Measurements from ENCODE around the gene VN1R5. TPM values are rescaled to one million over a fixed set of nuclear protein-coding genes. Genes with fewer than 3 reads are reported as not detected.
"Not testable (repeated sequence)": the region's sequence is repeated elsewhere in the genome, so short reads cannot be mapped to it uniquely, and the experiment has no call there.

The VN1R5 gene
- total RNA-seq: not detected in 2 replicates

GRCh38 chr1:247255772-247256171 lies at the start of gene VN1R5:
VN1R5 (plus strand) TSS chr1:247256072.
- DNase-seq (ENCODE audit: low read depth in 2 of 2): not testable (repeated sequence)

GRCh38 chr1:247209396-247209795 lies 46.5 kb upstream of the VN1R5 start:
- DNase-seq (ENCODE audit: low read depth in 2 of 2): no peak

- DNase-seq (ENCODE audit: low read depth in 2 of 2): no peak
Measured at GRCh38 chr1:247210062-247210375, 45.9 kb upstream of the VN1R5 start.

GRCh38 chr1:247210376-247211117 lies 45.3 kb upstream of the VN1R5 start:
- DNase-seq (ENCODE audit: low read depth in 2 of 2): peak; percentile 91 to 95

- DNase-seq (ENCODE audit: low read depth in 2 of 2): no peak
Measured at GRCh38 chr1:247211339-247211738, 44.5 kb upstream of the VN1R5 start.

- no peak for DNase-seq (ENCODE audit: low read depth in 2 of 2)
Measured at GRCh38 chr1:247212012-247212411, 43.9 kb upstream of the VN1R5 start.

- no peak for DNase-seq (ENCODE audit: low read depth in 2 of 2)
Measured at GRCh38 chr1:247212627-247213617, 43.0 kb upstream of the VN1R5 start.

GRCh38 chr1:247216261-247216660 lies 39.6 kb upstream of the VN1R5 start:
- DNase-seq (ENCODE audit: low read depth in 2 of 2): no peak

- no peak for DNase-seq (ENCODE audit: low read depth in 2 of 2)
Measured at GRCh38 chr1:247218121-247218651, 37.7 kb upstream of the VN1R5 start.

- not testable (repeated sequence) for DNase-seq (ENCODE audit: low read depth in 2 of 2)
Measured at GRCh38 chr1:247220280-247220679, 35.6 kb upstream of the VN1R5 start.

- no peak for DNase-seq (ENCODE audit: low read depth in 2 of 2)
Measured at GRCh38 chr1:247222840-247223239, 33.0 kb upstream of the VN1R5 start.

- no peak for DNase-seq (ENCODE audit: low read depth in 2 of 2)
Measured at GRCh38 chr1:247224822-247225221, 31.1 kb upstream of the VN1R5 start.

- peak in 1 of 2 donors; percentile 34 for DNase-seq (ENCODE audit: low read depth in 2 of 2)
Measured at GRCh38 chr1:247228133-247228532, 27.7 kb upstream of the VN1R5 start.

- no peak for DNase-seq (ENCODE audit: low read depth in 2 of 2)
Measured at GRCh38 chr1:247241691-247242090, 14.2 kb upstream of the VN1R5 start.

GRCh38 chr1:247243524-247244137 lies 12.2 kb upstream of the VN1R5 start:
- no peak for DNase-seq (ENCODE audit: low read depth in 2 of 2)

GRCh38 chr1:247246325-247247115 lies 9.4 kb upstream of the VN1R5 start:
- no peak for DNase-seq (ENCODE audit: low read depth in 2 of 2)

GRCh38 chr1:247247568-247247967 lies 8.3 kb upstream of the VN1R5 start:
- no peak for DNase-seq (ENCODE audit: low read depth in 2 of 2)

- no peak for DNase-seq (ENCODE audit: low read depth in 2 of 2)
Measured at GRCh38 chr1:247266053-247266452, 10.2 kb downstream of the VN1R5 start.

GRCh38 chr1:247268390-247269045 lies 12.6 kb downstream of the VN1R5 start:
- no peak for DNase-seq (ENCODE audit: low read depth in 2 of 2)

GRCh38 chr1:247269133-247269532 lies 13.3 kb downstream of the VN1R5 start:
- DNase-seq (ENCODE audit: low read depth in 2 of 2): no peak

GRCh38 chr1:247270003-247270402 lies 14.1 kb downstream of the VN1R5 start:
- no peak for DNase-seq (ENCODE audit: low read depth in 2 of 2)

All from dermis microvascular lymphatic vessel endothelial cell (primary cell).